ENCODE results near the gene SEZ6L2.
A peak's percentile ranks its signal among the peaks of the same experiment; 100 is the strongest.

The SEZ6L2 gene

GRCh38 chr16:29831490-29831889, 67.9 kb downstream of the SEZ6L2 start:
- TF ChIP-seq CTCF (IDR thresholded peaks at IDR 0.05; ENCODE audit: low read depth, low read length, missing control alignments) = no peak
- in situ Hi-C loops (cut with HindIII; ENCODE audit: low sequenced_read_pairs) = no loop called here
- no peak overlapping the region for H3K4me3 ChIP-seq (ENCODE audit: low read depth, low read length)
- no peak for DNase-seq (ENCODE audit: low read depth)

- no peak for DNase-seq (ENCODE audit: low read depth)
- in situ Hi-C loops (cut with HindIII; ENCODE audit: low sequenced_read_pairs) = no loop called here
- TF ChIP-seq CTCF (IDR thresholded peaks at IDR 0.05; ENCODE audit: low read depth, low read length, missing control alignments) = no peak
- no peak overlapping the region for H3K4me3 ChIP-seq (ENCODE audit: low read depth, low read length)
These were observed 68.6 kb downstream of the SEZ6L2 start for GRCh38 chr16:29830774-29831173.

- no peak for TF ChIP-seq CTCF (IDR thresholded peaks at IDR 0.05; ENCODE audit: low read depth, low read length, missing control alignments)
- DNase-seq (ENCODE audit: low read depth) = no peak
- H3K4me3 ChIP-seq (ENCODE audit: low read depth, low read length) = no peak overlapping the region
- in situ Hi-C loops (cut with HindIII; ENCODE audit: low sequenced_read_pairs) = no loop called here
These were observed 73.0 kb downstream of the SEZ6L2 start for GRCh38 chr16:29826342-29826695.

GRCh38 chr16:29825145-29826044, 74.0 kb downstream of the SEZ6L2 start:
- in situ Hi-C loops (cut with HindIII; ENCODE audit: low sequenced_read_pairs) = no loop called here
- peak; percentile 61 for DNase-seq (ENCODE audit: low read depth)
- peak overlapping the region; percentile 18 for H3K4me3 ChIP-seq (ENCODE audit: low read depth, low read length)

GRCh38 chr16:29824589-29825144, 74.7 kb downstream of the SEZ6L2 start:
- in situ Hi-C loops (cut with HindIII; ENCODE audit: low sequenced_read_pairs) = no loop called here
- peak; percentile 45 for DNase-seq (ENCODE audit: low read depth)
- peak overlapping the region; percentile 18 for H3K4me3 ChIP-seq (ENCODE audit: low read depth, low read length)
- no peak for TF ChIP-seq CTCF (IDR thresholded peaks at IDR 0.05; ENCODE audit: low read depth, low read length, missing control alignments)

More at GRCh38 chr16:29825145-29826044, 74.0 kb downstream of the SEZ6L2 start:
- no peak for TF ChIP-seq CTCF (IDR thresholded peaks at IDR 0.05; ENCODE audit: low read depth, low read length, missing control alignments)

- DNase-seq (ENCODE audit: low read depth) = peak; percentile 78
- H3K4me3 ChIP-seq (ENCODE audit: low read depth, low read length) = peak overlapping the region; percentile 76
- no peak for TF ChIP-seq CTCF (IDR thresholded peaks at IDR 0.05; ENCODE audit: low read depth, low read length, missing control alignments)
- in situ Hi-C loops (cut with HindIII; ENCODE audit: low sequenced_read_pairs) = no loop called here
These were observed 77.7 kb downstream of the SEZ6L2 start for GRCh38 chr16:29821643-29822115.
